ENCODE data around the gene INPP5D.

Gene INPP5D

DNA sequence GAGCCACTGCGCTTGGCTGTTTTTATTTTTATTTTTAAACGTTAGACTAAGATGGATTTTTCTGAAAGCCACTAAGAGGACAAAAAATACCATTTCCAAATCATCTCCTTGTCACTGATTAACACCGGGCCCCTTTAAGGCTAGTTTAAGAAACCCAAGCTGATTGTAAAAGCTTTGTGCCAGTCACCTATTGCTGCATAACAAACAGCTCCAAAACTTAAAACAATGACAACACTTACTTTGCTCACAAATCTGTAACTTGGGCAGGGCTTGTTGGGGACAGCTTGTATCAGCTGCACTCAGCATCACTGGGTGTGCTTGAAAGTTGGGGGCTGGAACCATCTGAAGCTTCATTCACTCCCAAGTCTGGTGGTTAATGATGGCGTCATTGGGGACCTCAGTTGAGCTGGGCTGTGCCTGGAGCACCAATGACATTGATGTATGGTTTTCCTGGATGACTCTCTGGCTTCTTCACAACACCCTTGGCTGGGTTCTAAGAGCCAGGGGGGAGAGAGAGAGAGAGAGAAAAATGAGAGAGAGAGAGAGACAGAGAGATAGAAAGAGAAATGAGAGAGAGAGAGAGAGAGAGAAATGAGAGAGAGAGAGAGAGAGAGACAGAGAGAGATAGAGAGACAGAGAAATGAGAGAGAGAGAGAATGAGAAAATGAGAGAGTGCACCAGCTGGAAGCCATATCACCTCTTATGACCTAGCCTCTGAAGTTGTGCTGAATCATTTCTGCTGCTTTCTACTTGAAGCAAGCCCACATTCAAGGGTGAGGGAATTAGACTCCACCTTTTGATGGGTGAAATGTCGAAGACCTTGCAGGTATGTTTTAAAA lies 165.3 kb downstream of the INPP5D start:
- no peaks in the 10 kb centered on the region for H3K9me3 ChIP-seq (ENCODE audit: low read length)

DNA sequence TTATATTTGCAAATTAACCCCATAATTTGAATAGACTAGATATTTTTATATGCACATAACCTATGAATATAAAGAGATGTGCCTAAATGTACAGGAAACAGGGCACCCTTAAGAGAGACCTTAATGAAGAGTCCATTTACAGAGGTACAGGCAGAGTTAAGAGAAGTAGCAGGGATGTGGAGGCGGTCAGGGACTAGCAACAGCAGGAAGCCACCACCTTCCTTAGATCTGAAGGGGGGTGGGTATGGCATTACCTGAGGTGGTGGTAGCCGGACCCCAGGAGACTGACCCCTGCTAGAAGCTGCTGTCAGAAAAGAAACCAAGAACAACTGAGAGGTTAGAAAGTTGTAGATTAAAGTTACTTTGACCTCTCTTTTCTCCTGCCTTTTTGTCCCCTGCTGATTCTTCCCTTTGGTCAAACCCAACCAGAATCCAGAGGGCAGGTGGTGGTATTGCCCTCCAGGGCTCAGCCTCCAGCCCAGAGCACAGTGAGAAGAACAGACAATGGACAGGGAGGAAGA lies 166.4 kb downstream of the INPP5D start:
- no peaks in the 10 kb centered on the region for H4K20me1 ChIP-seq (ENCODE audit: insufficient read depth, low read length)
- H3K9me2 ChIP-seq (ENCODE audit: low read depth, low read length): no peaks in the 10 kb centered on the region
- no peak overlapping the region for H3K4me2 ChIP-seq (ENCODE audit: low read length)

More for the DNA sequence above, 165.3 kb downstream of the INPP5D start:
- H3K9me2 ChIP-seq (ENCODE audit: low read depth, low read length): no peaks in the 10 kb centered on the region
- TF ChIP-seq EZH2 (IDR thresholded peaks at IDR 0.05; ENCODE audit: borderline replicate concordance, low read length): no peak
- TF ChIP-seq, protein P1, sequence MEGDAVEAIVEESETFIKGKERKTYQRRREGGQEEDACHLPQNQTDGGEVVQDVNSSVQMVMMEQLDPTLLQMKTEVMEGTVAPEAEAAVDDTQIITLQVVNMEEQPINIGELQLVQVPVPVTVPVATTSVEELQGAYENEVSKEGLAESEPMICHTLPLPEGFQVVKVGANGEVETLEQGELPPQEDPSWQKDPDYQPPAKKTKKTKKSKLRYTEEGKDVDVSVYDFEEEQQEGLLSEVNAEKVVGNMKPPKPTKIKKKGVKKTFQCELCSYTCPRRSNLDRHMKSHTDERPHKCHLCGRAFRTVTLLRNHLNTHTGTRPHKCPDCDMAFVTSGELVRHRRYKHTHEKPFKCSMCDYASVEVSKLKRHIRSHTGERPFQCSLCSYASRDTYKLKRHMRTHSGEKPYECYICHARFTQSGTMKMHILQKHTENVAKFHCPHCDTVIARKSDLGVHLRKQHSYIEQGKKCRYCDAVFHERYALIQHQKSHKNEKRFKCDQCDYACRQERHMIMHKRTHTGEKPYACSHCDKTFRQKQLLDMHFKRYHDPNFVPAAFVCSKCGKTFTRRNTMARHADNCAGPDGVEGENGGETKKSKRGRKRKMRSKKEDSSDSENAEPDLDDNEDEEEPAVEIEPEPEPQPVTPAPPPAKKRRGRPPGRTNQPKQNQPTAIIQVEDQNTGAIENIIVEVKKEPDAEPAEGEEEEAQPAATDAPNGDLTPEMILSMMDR (IDR thresholded peaks at IDR 0.05; ENCODE audit: low read length): no peak
- H3K27ac ChIP-seq (ENCODE audit: low read depth, low read length, poor library complexity, severe bottlenecking): no peak overlapping the region
- H3K9ac ChIP-seq (ENCODE audit: low read length): no peak overlapping the region
- no peaks in the 10 kb centered on the region for H3K36me3 ChIP-seq (ENCODE audit: insufficient read depth, low read length)
- peaks cover 16% of the 10 kb centered on the region for H3K4me1 ChIP-seq (ENCODE audit: insufficient read depth, low read length, severe bottlenecking)
- H3F3A ChIP-seq (ENCODE audit: insufficient read depth, low read length): no peaks in the 10 kb centered on the region
- H2AFZ ChIP-seq (ENCODE audit: low read length): no peak overlapping the region
- H3K4me3 ChIP-seq (ENCODE audit: low read depth, low read length, poor library complexity, severe bottlenecking): no peak overlapping the region
- no peaks in the 10 kb centered on the region for H3K79me2 ChIP-seq (ENCODE audit: insufficient read depth, low read length)
- no peaks in the 10 kb centered on the region for H4K20me1 ChIP-seq (ENCODE audit: insufficient read depth, low read length)
- no peak overlapping the region for H3K4me2 ChIP-seq (ENCODE audit: low read length)
- H3K27me3 ChIP-seq (ENCODE audit: insufficient read depth, low read length): no peaks in the 10 kb centered on the region

DNA sequence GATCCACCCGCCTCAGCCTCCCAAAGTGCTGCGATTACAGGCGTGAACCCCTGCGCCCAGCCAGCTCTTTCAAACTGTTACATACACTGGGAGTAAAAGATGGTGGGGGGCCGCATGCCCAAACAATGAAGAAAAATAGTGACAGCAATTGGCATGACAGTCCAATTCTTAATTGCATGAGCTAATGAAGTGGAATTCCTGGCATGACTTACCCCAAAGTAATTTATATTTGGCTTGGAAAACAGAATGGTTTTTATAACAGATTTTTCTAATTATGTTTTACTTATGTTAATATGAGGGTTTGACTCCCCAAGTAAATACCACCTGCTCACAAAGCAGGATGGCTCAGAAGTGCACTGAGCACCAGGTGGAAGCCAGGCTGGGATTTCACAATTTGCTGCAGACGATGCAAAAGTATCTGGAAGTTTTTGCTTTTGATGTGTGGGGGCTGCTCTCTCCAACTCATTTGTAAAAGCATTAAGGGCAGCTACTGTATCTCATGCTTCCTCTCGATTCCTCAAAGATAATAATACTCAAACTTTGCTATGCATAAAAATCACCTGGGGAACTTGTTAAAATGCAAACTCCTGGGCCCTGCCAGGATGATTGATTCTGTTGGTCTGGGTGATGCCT lies 167.3 kb downstream of the INPP5D start:
- Histone ChIP-seq H3K9me2 (ENCODE audit: low read depth, low read length) (no peaks in the 10 kb centered on the region), H2AFZ (ENCODE audit: low read length) (no peak overlapping the region), H3K4me1 (ENCODE audit: insufficient read depth, low read length, severe bottlenecking) (peaks cover 16% of the 10 kb centered on the region), H3K4me2 (ENCODE audit: low read length) (no peak overlapping the region), H3K36me3 (ENCODE audit: insufficient read depth, low read length) (no peaks in the 10 kb centered on the region), H3K27me3 (ENCODE audit: insufficient read depth, low read length) (no peaks in the 10 kb centered on the region), H4K20me1 (ENCODE audit: insufficient read depth, low read length) (no peaks in the 10 kb centered on the region), H3K27ac (ENCODE audit: low read depth, low read length, poor library complexity, severe bottlenecking) (no peak overlapping the region), H3K79me2 (ENCODE audit: insufficient read depth, low read length) (no peaks in the 10 kb centered on the region), H3K4me3 (ENCODE audit: low read depth, low read length, poor library complexity, severe bottlenecking) (no peak overlapping the region), H3F3A (ENCODE audit: insufficient read depth, low read length) (no peaks in the 10 kb centered on the region), H3K9me3 (ENCODE audit: low read length) (no peaks in the 10 kb centered on the region), H3K9ac (ENCODE audit: low read length) (no peak overlapping the region)
- TF ChIP-seq, protein P1 (IDR thresholded peaks at IDR 0.05; ENCODE audit: low read length): no peak
- TF ChIP-seq EZH2 (IDR thresholded peaks at IDR 0.05; ENCODE audit: borderline replicate concordance, low read length): no peak

More for the DNA sequence above, 166.4 kb downstream of the INPP5D start:
- Histone ChIP-seq H2AFZ (ENCODE audit: low read length) (no peak overlapping the region), H3K4me3 (ENCODE audit: low read depth, low read length, poor library complexity, severe bottlenecking) (no peak overlapping the region), H3F3A (ENCODE audit: insufficient read depth, low read length) (no peaks in the 10 kb centered on the region), H3K27ac (ENCODE audit: low read depth, low read length, poor library complexity, severe bottlenecking) (no peak overlapping the region), H3K27me3 (ENCODE audit: insufficient read depth, low read length) (no peaks in the 10 kb centered on the region), H3K4me1 (ENCODE audit: insufficient read depth, low read length, severe bottlenecking) (peaks cover 16% of the 10 kb centered on the region), H3K9ac (ENCODE audit: low read length) (no peak overlapping the region), H3K9me3 (ENCODE audit: low read length) (no peaks in the 10 kb centered on the region), H3K79me2 (ENCODE audit: insufficient read depth, low read length) (no peaks in the 10 kb centered on the region), H3K36me3 (ENCODE audit: insufficient read depth, low read length) (no peaks in the 10 kb centered on the region)
- TF ChIP-seq, protein P1 (IDR thresholded peaks at IDR 0.05; ENCODE audit: low read length): no peak
- TF ChIP-seq EZH2 (IDR thresholded peaks at IDR 0.05; ENCODE audit: borderline replicate concordance, low read length): no peak

All from OCI-LY1 (cell line).